Measurements from ENCODE around the gene NLRP4. TPM values are rescaled to one million over a fixed set of nuclear protein-coding genes. Genes with fewer than 3 reads are reported as not detected.

NLRP4 gene
- total and polyA plus RNA-seq, 3 experiments from 2014 or later, result not detected

- CTCF ChIA-PET, result no interaction called here
- Histone ChIP-seq H3K27ac (ENCODE audit: low read depth, low read length) (no peak overlapping the region), H3K4me3 (ENCODE audit: low read length) (no peak overlapping the region), H3K4me1 (ENCODE audit: insufficient read depth, low read length) (no peaks in the 10 kb centered on the region), H3K27me3 (ENCODE audit: insufficient read depth, low read length, poor library complexity, severe bottlenecking) (no peaks in the 10 kb centered on the region), H3K36me3 (ENCODE audit: insufficient read depth, low read length) (no peaks in the 10 kb centered on the region), H3K9me3 (ENCODE audit: low read length) (no peaks in the 10 kb centered on the region)
- H3K4me3 Mint-ChIP-seq, result no peak overlapping the region
- H3K27me3 Mint-ChIP-seq, result peaks cover 3 to 4% of the 10 kb centered on the region in 2 donors
- POLR2A ChIA-PET, result no interaction called here
- H3K36me3 Mint-ChIP-seq, result no peaks in the 10 kb centered on the region
- H3K4me1 Mint-ChIP-seq, result no peaks in the 10 kb centered on the region
- DNase-seq, result no peak
- H3K27ac Mint-ChIP-seq, result peak overlapping the region in 1 of 8 donors; percentile 61
- peaks cover 0 to 16% (median 13%) of the 10 kb centered on the region in 5 donors for H3K9me3 Mint-ChIP-seq
These were observed 65.2 kb downstream of the NLRP4 start for GRCh38 chr19:55901369-55902079.

GRCh38 chr19:55902080-55902751, 65.9 kb downstream of the NLRP4 start:
- no peak overlapping the region for H3K4me3 ChIP-seq (ENCODE audit: low read length)
- no peaks in the 10 kb centered on the region for H3K36me3 ChIP-seq (ENCODE audit: insufficient read depth, low read length)
- ChIA-PET POLR2A (no interaction called here), CTCF (no interaction called here)
- Mint-ChIP-seq H3K36me3 (no peaks in the 10 kb centered on the region), H3K27me3 (peaks cover 3 to 4% of the 10 kb centered on the region in 2 donors), H3K4me1 (no peaks in the 10 kb centered on the region), H3K4me3 (no peak overlapping the region), H3K9me3 (peaks cover 0 to 14% (median 8%) of the 10 kb centered on the region in 5 donors), H3K27ac (no peak overlapping the region)
- H3K9me3 ChIP-seq (ENCODE audit: low read length), result no peaks in the 10 kb centered on the region
- no peaks in the 10 kb centered on the region for H3K27me3 ChIP-seq (ENCODE audit: insufficient read depth, low read length, poor library complexity, severe bottlenecking)
- no peak overlapping the region for H3K27ac ChIP-seq (ENCODE audit: low read depth, low read length)
- DNase-seq, result no peak
- H3K4me1 ChIP-seq (ENCODE audit: insufficient read depth, low read length), result no peaks in the 10 kb centered on the region

GRCh38 chr19:55907286-55907685, 70.9 kb downstream of the NLRP4 start:
- peaks cover 5 to 9% of the 10 kb centered on the region in 2 donors for H3K27me3 Mint-ChIP-seq
- no peaks in the 10 kb centered on the region for H3K27me3 ChIP-seq (ENCODE audit: insufficient read depth, low read length, poor library complexity, severe bottlenecking)
- H3K4me3 ChIP-seq (ENCODE audit: low read length), result no peak overlapping the region
- no peak overlapping the region for H3K4me3 Mint-ChIP-seq
- no peak overlapping the region for H3K27ac Mint-ChIP-seq
- no peak overlapping the region for H3K27ac ChIP-seq (ENCODE audit: low read depth, low read length)
- no peaks in the 10 kb centered on the region for H3K9me3 ChIP-seq (ENCODE audit: low read length)
- CTCF ChIA-PET, result no interaction called here
- no peaks in the 10 kb centered on the region for H3K36me3 Mint-ChIP-seq
- no peak for DNase-seq
- H3K4me1 ChIP-seq (ENCODE audit: insufficient read depth, low read length), result no peaks in the 10 kb centered on the region
- no peaks in the 10 kb centered on the region for H3K36me3 ChIP-seq (ENCODE audit: insufficient read depth, low read length)
- POLR2A ChIA-PET, result no interaction called here
- peaks cover 0 to 15% (median 5%) of the 10 kb centered on the region in 5 donors for H3K9me3 Mint-ChIP-seq
- no peaks in the 10 kb centered on the region for H3K4me1 Mint-ChIP-seq

GRCh38 chr19:55907746-55908145, 71.4 kb downstream of the NLRP4 start:
- Histone ChIP-seq H3K27ac (ENCODE audit: low read depth, low read length) (no peak overlapping the region), H3K9me3 (ENCODE audit: low read length) (no peaks in the 10 kb centered on the region), H3K4me1 (ENCODE audit: insufficient read depth, low read length) (no peaks in the 10 kb centered on the region), H3K4me3 (ENCODE audit: low read length) (no peak overlapping the region), H3K36me3 (ENCODE audit: insufficient read depth, low read length) (no peaks in the 10 kb centered on the region), H3K27me3 (ENCODE audit: insufficient read depth, low read length, poor library complexity, severe bottlenecking) (no peaks in the 10 kb centered on the region)
- H3K9me3 Mint-ChIP-seq, result peaks cover 0 to 15% (median 7%) of the 10 kb centered on the region in 5 donors
- H3K4me3 Mint-ChIP-seq, result no peak overlapping the region
- ChIA-PET POLR2A (no interaction called here), CTCF (no interaction called here)
- DNase-seq, result no peak
- H3K4me1 Mint-ChIP-seq, result no peaks in the 10 kb centered on the region
- peaks cover 5 to 9% of the 10 kb centered on the region in 2 donors for H3K27me3 Mint-ChIP-seq
- no peaks in the 10 kb centered on the region for H3K36me3 Mint-ChIP-seq
- H3K27ac Mint-ChIP-seq, result no peak overlapping the region

GRCh38 chr19:55909801-55910200, 73.5 kb downstream of the NLRP4 start:
- Histone ChIP-seq H3K36me3 (ENCODE audit: insufficient read depth, low read length) (no peaks in the 10 kb centered on the region), H3K27ac (ENCODE audit: low read depth, low read length) (no peak overlapping the region), H3K4me3 (ENCODE audit: low read length) (no peak overlapping the region), H3K4me1 (ENCODE audit: insufficient read depth, low read length) (no peaks in the 10 kb centered on the region), H3K27me3 (ENCODE audit: insufficient read depth, low read length, poor library complexity, severe bottlenecking) (no peaks in the 10 kb centered on the region), H3K9me3 (ENCODE audit: low read length) (no peaks in the 10 kb centered on the region)
- Mint-ChIP-seq H3K36me3 (no peaks in the 10 kb centered on the region), H3K27ac (no peak overlapping the region), H3K27me3 (peaks cover 6 to 9% of the 10 kb centered on the region in 2 donors), H3K4me1 (no peaks in the 10 kb centered on the region), H3K9me3 (peaks cover 1 to 15% (median 8%) of the 10 kb centered on the region in 5 donors), H3K4me3 (no peak overlapping the region)
- POLR2A ChIA-PET, result no interaction called here
- DNase-seq, result no peak
- CTCF ChIA-PET, result no interaction called here

- Mint-ChIP-seq H3K27me3 (peaks cover 3 to 5% of the 10 kb centered on the region in 2 donors), H3K27ac (no peak overlapping the region), H3K4me1 (no peaks in the 10 kb centered on the region), H3K4me3 (no peak overlapping the region), H3K36me3 (no peaks in the 10 kb centered on the region), H3K9me3 (peaks cover 18 to 24% (median 22%) of the 10 kb centered on the region in 5 donors)
- no peaks in the 10 kb centered on the region for H3K9me3 ChIP-seq (ENCODE audit: low read length)
- DNase-seq, result no peak
- H3K27me3 ChIP-seq (ENCODE audit: insufficient read depth, low read length, poor library complexity, severe bottlenecking), result no peaks in the 10 kb centered on the region
- H3K4me3 ChIP-seq (ENCODE audit: low read length), result no peak overlapping the region
- no peaks in the 10 kb centered on the region for H3K4me1 ChIP-seq (ENCODE audit: insufficient read depth, low read length)
- ChIA-PET POLR2A (no interaction called here), CTCF (no interaction called here)
- H3K27ac ChIP-seq (ENCODE audit: low read depth, low read length), result no peak overlapping the region
- no peaks in the 10 kb centered on the region for H3K36me3 ChIP-seq (ENCODE audit: insufficient read depth, low read length)
These were observed 76.6 kb downstream of the NLRP4 start for GRCh38 chr19:55912916-55913315.

GRCh38 chr19:55913643-55914268, 77.4 kb downstream of the NLRP4 start:
- H3K36me3 ChIP-seq (ENCODE audit: insufficient read depth, low read length), result no peaks in the 10 kb centered on the region
- Mint-ChIP-seq H3K4me1 (no peaks in the 10 kb centered on the region), H3K4me3 (no peak overlapping the region), H3K36me3 (no peaks in the 10 kb centered on the region), H3K9me3 (peaks cover 27 to 33% (median 28%) of the 10 kb centered on the region in 5 donors), H3K27me3 (peaks cover 3 to 6% of the 10 kb centered on the region in 2 donors), H3K27ac (no peak overlapping the region)
- H3K4me3 ChIP-seq (ENCODE audit: low read length), result no peak overlapping the region
- POLR2A ChIA-PET, result no interaction called here
- H3K9me3 ChIP-seq (ENCODE audit: low read length), result no peaks in the 10 kb centered on the region
- H3K27ac ChIP-seq (ENCODE audit: low read depth, low read length), result no peak overlapping the region
- H3K4me1 ChIP-seq (ENCODE audit: insufficient read depth, low read length), result no peaks in the 10 kb centered on the region
- CTCF ChIA-PET, result no interaction called here
- H3K27me3 ChIP-seq (ENCODE audit: insufficient read depth, low read length, poor library complexity, severe bottlenecking), result no peaks in the 10 kb centered on the region
- no peak for DNase-seq

- H3K27me3 Mint-ChIP-seq, result peaks cover 3 to 10% of the 10 kb centered on the region in 2 donors
- H3K4me1 Mint-ChIP-seq, result no peaks in the 10 kb centered on the region
- Histone ChIP-seq H3K4me3 (ENCODE audit: low read length) (no peak overlapping the region), H3K4me1 (ENCODE audit: insufficient read depth, low read length) (no peaks in the 10 kb centered on the region), H3K9me3 (ENCODE audit: low read length) (no peaks in the 10 kb centered on the region), H3K36me3 (ENCODE audit: insufficient read depth, low read length) (no peaks in the 10 kb centered on the region), H3K27me3 (ENCODE audit: insufficient read depth, low read length, poor library complexity, severe bottlenecking) (no peaks in the 10 kb centered on the region), H3K27ac (ENCODE audit: low read depth, low read length) (no peak overlapping the region)
- no peak for DNase-seq
- no peak overlapping the region for H3K4me3 Mint-ChIP-seq
- POLR2A ChIA-PET, result no interaction called here
- peaks cover 27 to 46% (median 39%) of the 10 kb centered on the region in 5 donors for H3K9me3 Mint-ChIP-seq
- peaks cover 0 to 3% (median 0%) of the 10 kb centered on the region in 3 donors for H3K36me3 Mint-ChIP-seq
- H3K27ac Mint-ChIP-seq, result no peak overlapping the region
- CTCF ChIA-PET, result no interaction called here
These were observed 87.2 kb downstream of the NLRP4 start for GRCh38 chr19:55923556-55923955.
